GM21529 (cell line): ENCODE data around the gene OR6X1.
"Not testable (repeated sequence)": the region's sequence is repeated elsewhere in the genome, so short reads cannot be mapped to it uniquely, and the experiment has no call there.

ENCODE experiments used
- ATAC-seq: cut with Tn5 transposase; IDR thresholded peaks from one replicate; pipeline ENCODE4 v1.9.1; 2021; ENCODE audit not compliant: unreplicated experiment

Gene OR6X1

DNA sequence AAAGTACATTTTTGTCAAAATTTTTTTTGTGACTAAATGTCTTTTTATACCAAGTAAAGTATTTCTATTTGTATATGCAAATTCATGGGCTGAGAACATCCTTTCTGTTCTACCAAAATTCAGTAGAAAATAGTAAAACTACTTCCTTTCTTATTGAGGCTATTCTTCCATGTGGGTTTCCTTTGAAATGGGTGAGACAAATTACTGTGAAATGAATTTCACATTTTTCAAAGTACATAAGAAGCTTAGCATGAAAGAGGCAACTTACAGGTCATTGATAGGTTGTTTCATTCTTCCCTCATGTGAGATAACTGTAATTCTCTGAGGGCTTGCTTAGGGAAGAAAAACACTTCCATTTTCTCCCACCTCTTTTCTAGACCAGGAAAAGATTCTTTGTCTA lies 1.0 kb upstream of the OR6X1 start:
- ATAC-seq = no peak

DNA sequence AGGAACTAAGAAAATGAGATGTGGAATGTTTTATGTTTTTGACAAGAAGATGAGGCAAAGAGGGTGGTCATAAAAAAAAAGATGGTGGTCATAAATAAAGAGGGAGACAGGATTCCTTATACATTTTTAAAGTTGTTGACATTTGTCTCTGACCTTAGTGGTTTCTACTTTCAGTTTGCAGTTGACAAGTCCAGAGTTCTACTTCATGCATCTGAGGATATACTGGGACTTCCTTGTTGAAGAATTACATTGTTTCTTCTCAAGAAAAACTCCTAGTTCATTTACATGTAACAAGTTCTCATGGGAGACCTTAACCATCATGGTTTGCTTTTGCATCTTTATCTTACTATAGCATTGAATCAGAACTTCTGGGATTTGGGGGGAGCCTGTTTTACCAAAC lies 1.2 kb downstream of the OR6X1 start:
- peak; percentile 73 for ATAC-seq

DNA sequence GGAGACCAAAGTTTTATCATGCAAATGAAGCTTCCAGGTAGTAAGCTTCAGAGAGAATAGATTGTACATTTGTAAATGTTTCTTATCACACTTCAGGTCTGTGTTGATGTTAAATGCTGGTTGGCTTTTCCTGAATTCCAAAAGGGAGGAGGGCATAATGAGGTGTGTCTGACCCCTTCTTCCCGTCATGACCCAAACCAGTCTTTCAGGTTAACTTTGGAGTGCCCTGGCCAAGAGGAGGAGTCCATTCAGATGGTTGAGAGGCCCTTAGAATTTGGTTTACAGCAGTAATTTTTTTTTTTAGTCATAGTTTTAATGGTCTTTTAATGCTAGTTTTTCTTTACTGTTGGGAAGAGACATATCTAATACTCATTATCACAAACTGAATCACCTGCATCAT lies 2.5 kb downstream of the OR6X1 start:
- no peak for ATAC-seq

DNA sequence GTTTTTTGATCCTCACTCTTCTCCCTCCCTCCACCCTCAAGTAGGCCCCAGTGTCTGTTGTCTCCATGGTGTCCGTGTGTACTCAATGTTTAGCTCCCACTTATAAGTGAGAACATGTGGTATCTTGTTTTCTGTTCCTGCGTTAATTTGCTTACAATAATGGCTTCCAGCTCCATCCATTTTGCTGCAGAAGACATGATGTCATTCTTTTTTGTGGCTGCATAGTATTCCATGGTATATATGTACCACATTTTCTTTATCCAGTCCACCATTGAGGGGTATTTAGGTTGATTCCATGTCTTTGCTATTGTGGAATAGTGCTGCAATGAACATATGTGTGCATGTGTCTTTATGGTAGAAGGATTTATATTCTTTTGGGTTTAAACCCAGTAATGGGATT lies 6.0 kb downstream of the OR6X1 start:
- ATAC-seq = not testable (repeated sequence)

DNA sequence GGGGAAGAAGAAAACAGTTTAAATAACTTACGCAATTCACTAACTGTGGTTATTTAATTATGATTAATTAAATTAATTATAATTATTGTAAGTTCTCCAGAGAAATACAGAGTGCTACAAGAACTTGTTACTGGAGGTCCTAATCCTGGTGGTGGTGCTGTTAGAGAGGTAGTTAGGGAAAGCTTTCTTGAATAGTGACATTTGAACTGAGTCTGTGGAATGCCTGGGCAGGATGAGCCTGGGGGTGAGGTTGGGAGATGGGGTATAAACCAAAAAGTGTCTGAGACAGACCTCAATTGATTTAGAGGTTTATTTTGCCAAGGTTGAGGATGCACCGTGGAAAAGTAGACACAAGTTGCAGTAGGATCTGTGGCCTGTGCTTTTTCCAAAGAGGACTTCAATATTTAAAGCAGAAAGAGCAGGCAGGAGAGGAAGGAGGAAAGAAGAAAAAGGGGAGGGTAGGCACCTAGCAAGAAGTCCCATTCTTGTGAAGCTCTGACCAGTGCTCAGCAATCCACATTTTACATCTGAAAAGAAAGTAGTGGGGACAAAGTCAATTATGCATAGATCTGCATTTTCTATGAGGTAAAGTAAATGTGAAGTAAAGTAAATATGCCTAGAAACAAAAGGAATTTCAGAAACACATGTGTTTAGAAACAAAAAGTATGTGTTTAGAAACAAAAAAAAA lies 8.4 kb downstream of the OR6X1 start:
- ATAC-seq = no peak

DNA sequence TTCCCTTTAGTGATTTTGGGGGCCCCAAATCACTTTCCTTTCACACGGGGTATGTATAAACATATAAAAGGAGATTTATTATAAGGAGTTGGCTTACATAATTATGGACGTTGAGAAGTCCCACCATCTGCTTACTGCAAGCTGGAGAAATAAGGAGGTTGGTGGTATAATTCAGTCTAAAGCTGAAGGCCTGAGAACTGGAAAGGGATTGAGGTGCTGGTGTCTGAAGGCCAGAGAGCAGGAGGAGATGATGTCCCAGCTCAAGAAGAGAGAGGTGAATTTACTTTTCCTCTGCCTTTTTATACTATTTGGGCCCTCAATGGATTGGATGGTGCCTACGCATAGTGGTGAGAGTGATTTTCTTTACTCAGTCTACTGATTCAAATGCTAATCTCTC lies 11.6 kb downstream of the OR6X1 start:
- ATAC-seq = no peak

DNA sequence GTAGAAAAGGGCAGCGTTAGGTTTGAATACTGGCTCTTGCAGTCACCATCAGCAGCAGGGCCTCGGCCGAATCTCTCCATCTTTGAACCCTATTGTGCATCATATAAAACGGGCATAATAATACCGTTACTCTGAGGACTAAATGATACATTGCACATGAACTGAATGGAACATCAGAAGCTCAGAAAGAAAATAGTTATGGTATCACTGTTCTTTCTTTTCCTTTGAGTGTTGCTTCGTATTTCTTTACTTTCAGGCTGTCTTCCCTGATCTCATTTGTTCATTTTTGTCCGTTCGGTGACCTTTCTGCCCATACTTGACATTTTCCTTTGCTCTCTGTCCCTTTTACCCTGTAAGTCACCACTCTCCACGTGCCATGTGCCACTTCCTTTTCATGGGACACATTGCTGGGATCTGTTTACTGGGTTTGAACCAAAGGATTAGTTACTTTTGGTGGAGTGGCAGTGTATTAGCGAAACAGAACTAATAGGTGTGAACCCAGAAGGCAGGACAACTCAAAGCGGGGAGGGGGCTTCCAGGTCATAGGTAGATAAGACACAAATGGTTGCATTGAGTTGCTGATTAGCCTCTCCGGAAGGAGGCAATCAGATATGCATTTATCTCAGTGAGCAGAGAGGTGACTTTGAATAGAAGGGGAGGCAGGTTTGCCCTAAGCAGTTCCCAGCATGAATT lies 12.1 kb downstream of the OR6X1 start:
- ATAC-seq = no peak

DNA sequence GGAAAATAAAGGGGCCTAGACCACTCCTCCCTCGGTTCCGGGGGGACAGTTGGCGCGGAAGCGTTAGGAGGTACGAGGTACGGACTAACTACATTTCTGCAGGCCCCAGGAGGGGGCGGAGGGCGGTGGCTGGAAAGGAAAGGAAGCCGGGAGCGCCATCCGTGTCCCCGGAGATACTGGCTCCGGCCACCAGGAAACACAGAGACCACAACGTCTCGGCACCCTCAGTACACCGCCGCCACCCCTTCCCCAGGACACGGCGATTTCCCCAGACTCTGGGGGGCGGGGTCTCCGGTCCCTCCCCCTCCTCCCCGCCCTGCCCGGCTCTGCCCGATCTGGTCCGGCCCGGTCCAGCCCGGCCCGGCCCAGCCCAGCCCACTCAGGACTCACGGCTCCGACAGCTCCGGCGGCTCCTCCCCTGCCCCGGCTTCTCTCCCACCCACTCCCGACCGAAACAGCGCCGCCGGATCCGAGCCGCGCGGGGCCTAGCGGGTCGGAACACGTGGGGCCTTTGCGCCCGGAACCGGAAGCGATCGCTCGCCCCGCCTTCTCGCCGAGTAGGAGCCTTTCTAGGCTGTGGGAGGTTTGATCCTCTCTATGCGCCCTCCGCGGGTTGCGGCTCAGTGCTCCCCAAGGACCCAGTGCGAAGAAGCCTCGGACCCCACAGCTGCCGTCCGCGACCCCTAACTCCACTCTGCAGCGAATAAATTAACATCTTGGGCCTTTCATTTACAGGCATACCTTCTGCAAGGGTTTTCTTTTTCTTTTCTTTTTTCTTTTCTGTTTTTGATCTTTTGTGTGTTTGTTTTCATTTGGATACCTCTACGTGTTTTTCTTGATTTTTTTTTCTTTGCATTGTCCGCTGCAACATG lies 12.9 kb downstream of the OR6X1 start, which contains the start of gene ZNF202:
TSS of gene ZNF202 (minus strand) at position 502 of the 872 bp plus-strand sequence. CDS start 10,772 bp downstream, outside the sequence.
- peak; percentile 98 for ATAC-seq

DNA sequence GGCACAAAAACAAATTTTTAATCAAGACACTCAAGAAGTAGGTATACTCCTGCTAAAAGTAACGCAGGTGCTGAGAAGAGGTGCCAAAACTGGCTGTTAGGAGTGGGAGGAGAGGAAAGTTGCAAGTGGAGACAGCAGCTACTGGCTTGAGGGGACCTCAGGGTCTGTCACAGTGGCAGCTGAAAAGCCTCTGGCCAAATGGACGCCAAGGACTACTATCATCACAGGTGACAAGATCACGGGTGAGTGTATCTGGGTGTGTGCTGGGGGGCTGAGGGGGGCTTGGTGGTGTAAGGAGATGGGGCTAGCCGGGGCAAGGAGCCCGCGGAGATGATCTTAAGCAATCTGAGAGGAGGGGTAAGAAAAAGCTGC lies 13.5 kb downstream of the OR6X1 start:
- ATAC-seq = peak; percentile 1

DNA sequence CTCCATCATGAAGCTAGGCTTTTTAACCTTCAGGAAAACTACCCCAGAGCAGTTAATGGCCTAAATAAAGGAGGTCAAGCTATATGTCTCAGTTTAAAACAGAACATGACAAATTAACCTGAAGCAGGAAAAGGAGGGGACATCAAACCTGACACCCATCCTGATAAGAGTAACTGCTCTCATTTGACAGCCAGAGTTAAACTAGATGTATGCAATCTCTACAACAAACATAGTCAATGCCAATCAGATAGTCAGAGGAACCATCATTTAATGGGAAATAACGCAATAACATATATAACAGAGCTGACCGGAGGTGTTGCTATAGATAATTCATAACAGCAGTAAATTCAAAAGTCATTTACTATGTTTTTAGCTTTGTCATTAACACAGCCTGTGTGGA lies 15.9 kb downstream of the OR6X1 start:
- ATAC-seq = no peak

DNA sequence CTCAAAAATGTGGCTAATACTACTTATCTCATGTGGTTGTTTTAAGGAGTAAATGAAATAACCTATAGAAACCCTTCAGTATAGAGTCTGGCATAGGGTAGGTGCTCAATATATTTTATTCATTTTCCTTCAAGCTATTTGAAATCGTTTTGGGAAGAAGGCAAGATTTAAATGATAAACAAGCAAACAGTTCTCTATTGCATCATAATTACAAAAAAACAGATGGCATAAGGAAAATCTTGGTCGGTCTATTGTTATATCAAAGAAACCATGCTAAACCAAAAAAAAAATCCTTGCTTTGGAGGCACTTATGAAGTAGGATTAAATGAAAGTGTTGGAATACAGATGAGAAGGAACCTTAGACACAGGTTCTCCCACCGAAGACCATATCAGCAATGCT lies 17.5 kb downstream of the OR6X1 start:
- ATAC-seq = no peak

DNA sequence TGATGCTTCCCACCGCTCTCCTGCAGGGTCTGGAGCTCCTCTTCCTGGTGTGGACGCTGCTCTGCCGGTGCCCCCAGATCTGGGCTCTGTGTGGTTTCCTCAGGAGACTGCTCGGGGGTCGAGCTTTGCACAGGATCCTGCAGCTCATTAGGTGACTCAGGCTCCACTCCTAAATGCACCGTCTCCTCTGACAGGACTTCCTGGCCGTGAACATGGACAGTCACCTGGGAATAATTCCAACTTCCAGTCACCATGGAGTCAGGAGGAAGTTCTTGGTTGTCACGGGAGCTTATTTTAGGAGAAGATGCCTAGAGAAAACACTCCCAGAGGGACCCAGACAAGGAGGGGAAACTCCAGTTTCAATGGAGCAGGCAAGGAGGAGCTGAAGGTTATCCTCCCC lies 24.7 kb downstream of the OR6X1 start:
- no peak for ATAC-seq

DNA sequence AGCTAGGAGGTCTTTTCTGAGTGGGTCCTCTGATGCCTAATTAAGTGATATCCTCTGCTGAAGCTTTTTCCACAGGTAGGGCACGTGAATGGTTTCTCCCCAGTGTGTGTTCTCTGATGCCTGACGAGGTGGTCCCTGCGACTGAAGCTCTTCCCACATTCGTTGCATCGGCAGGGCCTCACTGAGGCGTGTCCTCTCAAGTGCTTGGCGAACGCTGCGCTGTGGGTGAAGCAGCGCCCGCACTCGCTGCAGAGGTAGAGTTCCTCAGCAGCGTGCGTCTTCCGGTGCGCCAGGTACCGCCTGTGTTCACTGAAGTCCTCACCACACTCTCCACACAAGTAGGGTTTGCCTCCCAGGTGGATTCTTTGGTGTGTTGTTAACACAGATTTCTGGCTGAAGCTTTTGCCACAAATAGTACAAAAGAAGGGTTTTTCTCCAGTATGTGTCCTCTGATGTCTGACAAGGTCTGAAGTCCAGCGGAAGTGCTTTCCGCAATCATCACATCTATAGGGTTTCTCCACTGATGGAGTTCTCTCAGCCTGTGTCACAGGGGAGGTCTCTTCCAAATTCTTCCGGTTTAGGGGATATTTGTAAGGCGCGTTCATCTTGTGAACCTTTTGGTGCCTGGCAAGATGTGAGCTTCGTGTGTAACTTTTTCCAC lies 28.2 kb downstream of the OR6X1 start:
- ATAC-seq = no peak

DNA sequence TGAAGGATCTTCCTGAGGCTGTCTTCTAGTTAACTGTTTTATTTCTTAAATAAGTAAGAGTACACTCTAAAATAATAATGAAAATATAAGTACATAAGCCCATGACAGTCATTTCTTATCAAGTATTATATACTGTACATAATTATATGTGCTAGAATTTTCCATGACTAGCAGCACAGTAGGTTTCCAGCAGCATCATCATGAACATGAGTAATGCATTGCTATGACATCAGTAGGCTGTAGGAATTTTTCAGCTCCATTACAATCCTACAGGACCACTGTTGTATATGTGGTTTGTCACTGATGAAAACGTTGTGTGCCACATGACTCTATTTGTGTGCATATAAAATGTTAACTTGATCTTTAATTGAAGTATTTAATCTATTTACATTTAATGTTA lies 34.9 kb downstream of the OR6X1 start:
- ATAC-seq = no peak

DNA sequence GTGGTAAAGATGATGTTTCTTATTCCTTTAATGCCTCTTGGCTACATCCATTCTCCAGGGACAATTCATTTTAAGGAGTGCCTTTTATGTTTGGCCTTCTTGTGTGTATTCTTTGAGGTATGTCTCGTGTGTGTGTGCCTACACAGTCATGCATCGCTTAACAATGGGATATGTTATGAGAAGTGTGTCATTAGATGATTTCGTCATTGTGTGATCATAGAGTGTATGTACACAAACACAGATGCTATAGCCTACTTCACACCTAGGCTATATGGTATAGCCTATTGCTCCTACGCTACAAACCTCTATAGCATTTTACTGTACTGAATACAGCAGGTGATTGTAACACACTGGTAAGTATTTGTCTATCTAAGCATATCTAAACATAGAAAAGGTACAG lies 35.8 kb downstream of the OR6X1 start:
- ATAC-seq = no peak

DNA sequence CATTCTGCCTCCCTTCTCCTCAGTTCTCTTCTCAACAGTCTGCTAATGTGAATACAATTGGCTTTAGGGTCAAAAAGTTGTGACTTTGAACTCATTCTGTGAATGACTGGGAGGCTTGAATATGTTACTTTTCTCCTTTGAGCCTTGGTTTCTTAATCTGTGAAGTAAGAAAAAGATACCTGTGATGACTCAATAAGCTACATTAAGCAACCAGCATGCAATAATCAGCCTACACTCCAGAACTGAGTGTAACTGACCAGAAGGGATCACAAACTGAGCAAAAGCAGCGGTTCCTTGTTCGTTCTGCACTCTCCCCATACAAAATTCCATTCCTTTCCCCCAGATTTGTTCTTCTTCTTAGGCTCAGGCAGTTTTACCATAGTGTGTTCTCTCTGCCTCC lies 36.3 kb downstream of the OR6X1 start:
- ATAC-seq = no peak

DNA sequence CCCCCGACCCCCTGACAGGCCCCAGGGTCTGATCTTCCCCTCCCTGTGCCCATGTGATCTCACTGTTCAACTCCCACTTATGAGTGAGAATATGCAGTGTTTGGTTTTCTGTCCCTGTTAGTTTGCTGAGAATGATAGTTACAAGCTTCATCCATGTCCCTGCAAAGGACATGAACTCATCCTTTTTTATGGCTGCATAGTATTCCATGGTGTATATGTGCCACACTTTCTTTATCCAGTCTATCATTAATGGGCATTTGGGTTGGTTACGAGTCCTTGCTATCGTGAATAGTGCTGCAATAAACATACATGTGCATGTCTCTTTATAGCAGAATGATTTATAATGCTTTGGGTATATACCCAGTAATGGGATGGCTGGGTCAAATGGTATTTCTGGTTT lies 41.7 kb downstream of the OR6X1 start:
- not testable (repeated sequence) for ATAC-seq

DNA sequence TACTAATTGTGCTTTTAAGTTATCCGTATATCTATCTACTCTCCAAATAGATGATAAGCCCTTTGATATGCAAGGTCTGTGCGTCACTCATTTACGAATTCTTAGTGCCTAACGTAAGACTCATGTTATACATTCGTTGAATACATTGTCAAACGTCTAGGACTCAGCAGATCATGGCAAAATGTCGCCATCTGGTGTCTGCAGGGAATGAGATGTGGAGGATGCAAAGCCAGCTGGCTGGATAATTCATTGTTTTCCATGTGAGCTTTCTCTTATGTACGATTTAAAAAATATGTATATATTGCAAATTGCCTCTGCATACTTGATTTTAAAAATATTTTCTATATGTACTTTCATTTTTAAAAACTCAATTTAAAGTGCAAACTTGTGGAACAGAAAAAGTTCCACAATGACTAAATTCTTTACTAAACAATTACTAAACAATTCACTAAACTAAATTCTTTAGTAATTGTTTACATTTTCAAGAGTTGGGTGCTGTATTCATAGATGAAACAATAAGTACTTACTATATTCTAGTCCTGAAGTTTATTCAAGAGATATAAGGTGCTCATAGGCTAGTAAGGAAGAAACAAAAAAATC lies 46.6 kb downstream of the OR6X1 start:
- ATAC-seq = no peak

DNA sequence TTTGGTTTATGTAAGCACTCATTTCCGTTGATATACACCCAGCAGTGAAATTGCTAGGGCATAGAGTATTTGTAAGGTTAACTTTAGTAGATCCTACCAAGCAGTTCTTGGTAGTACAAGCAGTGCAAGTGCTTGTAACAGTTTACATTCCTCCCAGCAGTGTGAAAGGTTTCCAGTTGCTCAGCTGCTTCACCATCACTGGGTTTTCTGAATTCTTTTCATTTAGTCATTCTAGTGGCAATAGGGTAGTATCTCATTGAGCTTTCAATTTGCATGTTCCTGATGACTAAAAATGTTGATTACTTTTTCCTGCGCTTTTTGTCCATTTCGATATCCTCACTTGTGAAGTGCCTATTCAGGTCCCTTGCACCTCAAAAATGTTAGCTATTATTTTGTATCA lies 47.1 kb downstream of the OR6X1 start:
- no peak for ATAC-seq

DNA sequence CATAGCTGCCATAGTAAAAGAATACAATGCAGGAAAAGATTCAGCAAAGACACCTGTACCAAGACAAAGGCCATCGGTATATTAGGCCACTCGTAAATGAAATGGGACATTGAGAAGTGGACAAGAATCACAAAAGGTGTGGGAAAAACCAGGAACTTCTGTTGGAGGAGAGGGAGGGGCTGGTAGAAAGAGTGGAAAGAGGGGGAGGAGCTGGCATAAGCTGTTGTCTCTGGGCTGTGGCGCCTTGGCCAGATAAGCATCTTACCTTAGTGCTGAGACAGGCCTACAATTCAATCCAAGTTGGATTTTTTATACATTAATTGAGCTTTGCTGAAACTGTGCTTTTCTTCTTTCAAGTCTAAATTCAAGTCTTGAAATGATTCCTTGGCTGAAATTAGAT lies 50.0 kb downstream of the OR6X1 start:
- ATAC-seq = no peak
